K562 (cell line): ENCODE data around the gene SRCIN1. TPM values are rescaled to one million over a fixed set of nuclear protein-coding genes. Genes with fewer than 3 reads are reported as not detected.

ENCODE experiments used
- BCOR ChIP-seq: fragments of 450-650 bp; IDR thresholded peaks from 2 replicates; pipeline ENCODE4 v1.6.1; 2016
- CHD7 ChIP-seq: fragments of 200-600 bp; sonication (generic); IDR thresholded peaks from one replicate; pipeline ENCODE4 v1.6.1; 2012; ENCODE audit warnings: mild to moderate bottlenecking, low read depth, low read length, inconsistent platforms
- MGA ChIP-seq: fragments of 450-650 bp; IDR thresholded peaks from 2 replicates; pipeline ENCODE4 v1.6.1; 2016; ENCODE audit warnings: mild to moderate bottlenecking, moderate library complexity
- polyA plus RNA-seq, 8 experiments: library from polyadenylated mRNA; depleted of rRNA in 4 of 8; stranded (reverse) in 5 of 8; unstranded in 3 of 8; fragments of >200 nt; fragmentation: Nextera tagmentation in 2 of 8; fragmentation: Illumina TruSeq in 1 of 8; extraction: Ambion mirVana in 2 of 8; extraction: Trizol in 1 of 8; gene quantifications; 2 replicates each; pipeline versions ENCODE4 v1.2.1 to v1.2.3, GENCODE V29; 2011 to 2014; ENCODE audit warnings: inconsistent platforms in 1 of 8, missing spikeins in 1 of 8
- total RNA-seq, 7 experiments: library from RNA; depleted of rRNA in 6 of 7; stranded (reverse); fragments of >200 nt in 6 of 7; fragmentation: Illumina TruSeq in 2 of 7; extraction: Trizol in 2 of 7; gene quantifications; 2 replicates each; pipeline versions ENCODE4 v1.2.1 to v1.2.3, GENCODE V29; 2011 to 2021; ENCODE audit warnings: low replicate concordance in 1 of 7

SRCIN1 gene
- total and polyA plus RNA-seq, 9 of the 15 experiments (the other 6 are each of a cell fraction or from before 2014, with no cell fraction given) = 0.09 to 0.33 (median 0.13) TPM; not detected in 6

- TF ChIP-seq MGA (no peak), BCOR (0 out of 2 replicates have a peak, but pooled peaks have one; percentile 29), CHD7 (no peak)
These were observed 47.7 kb downstream of the SRCIN1 start (continued) for GRCh38 chr17:38557836-38558727.
